Amniotic stem cell (primary cell): ENCODE measurements around the gene SMARCD3.

ENCODE experiments used
- DNase-seq: peaks from one replicate; lab custom pipeline; 2025; lab: John Stamatoyannopoulos, UW

Gene SMARCD3

DNA sequence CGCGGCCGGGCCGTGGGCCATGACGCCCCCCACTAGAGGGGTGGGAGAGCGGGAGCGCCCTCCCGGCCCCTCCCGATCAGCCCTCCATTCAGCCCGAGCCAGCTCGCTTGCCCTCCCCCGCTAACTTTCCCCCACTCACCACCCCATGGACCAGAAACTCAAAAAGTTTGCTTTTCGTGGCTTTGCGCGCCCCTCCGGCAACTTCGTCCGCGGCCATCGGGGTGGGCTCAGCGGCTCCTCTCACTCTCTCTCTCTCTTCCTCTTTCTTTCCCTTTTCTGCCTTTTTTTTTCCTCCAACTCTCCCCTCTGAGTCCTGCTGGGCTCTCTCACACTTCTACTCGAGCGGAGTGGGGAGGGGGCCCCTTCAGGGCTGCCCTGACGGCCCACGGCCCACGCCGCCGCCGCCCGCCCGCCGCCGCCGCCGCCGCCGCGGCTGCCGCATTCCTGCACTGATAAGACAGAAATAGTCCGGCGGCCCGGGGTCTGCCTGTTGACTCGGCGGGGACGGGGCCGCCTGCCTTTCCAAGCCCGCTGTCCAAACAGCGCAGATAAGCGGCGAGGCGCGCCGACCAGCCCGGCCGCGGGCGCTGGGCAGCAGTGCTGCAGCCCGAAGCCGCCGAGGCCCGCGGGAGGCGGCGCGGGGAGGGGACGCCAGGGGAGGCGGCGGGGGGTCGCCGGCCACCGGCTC is at the start of gene SMARCD3:
Gene SMARCD3, minus strand, starts transcription at position 349 of the 688 bp plus-strand sequence. Its CDS starts 132 bp downstream, at position 217.
- DNase-seq: no peak

DNA sequence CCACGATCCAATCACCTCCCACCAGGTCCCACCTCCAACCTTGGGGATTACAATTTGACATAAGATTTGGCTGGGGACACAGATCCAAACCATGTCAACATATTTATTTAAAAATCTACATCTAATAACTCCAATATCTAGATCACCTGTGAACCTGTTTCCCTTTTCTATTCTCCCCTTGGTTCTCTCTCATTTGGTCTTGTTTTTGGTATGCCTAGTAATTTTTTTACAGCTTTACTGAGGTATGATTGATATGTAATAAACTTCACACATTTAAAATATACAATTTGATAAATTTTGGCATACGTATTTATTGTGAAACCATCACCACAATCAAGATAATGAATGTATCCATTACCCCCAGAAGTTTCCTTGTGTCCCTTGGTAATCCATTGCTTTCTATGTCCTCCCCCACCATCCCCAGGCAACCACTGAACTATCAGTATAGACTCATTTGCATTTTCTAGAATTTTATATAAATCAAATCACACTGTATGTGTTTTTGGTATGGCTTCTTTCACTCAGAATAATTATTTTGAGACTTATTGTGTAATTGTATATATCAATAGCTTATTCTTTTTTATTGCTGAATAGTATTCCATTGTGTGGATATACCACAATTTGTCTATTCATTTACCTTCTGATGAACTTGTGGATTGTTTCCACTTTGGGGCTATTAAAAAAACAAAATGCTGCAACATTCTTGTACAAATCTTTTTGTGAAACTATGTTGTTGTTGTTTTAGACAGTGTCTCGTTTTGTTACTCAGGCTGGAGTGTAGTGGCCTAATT is 47.9 kb upstream of the SMARCD3 start:
- no peak for DNase-seq

DNA sequence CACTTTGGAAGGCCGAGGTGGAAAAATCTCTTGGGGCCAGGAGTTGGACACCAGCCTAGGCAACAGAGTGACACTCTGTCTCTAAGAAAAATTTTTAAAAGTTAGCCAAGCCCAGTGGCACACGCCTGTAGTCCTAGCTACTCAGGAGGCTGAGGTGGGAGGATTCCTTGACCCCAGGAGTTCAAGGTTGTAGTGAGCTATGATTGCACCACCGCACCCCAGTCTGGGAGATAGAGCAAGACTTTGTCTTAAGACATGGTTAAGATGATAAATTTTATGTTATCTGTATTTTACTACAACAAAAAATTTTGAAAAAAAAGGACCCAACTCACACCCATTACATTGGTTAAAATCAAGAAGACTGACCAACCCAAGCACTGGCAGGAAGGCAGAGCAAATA is 44.4 kb upstream of the SMARCD3 start:
- DNase-seq: no peak

- no peak for DNase-seq
Measured at GRCh38 chr7:151291206-151291605, 42.7 kb upstream of the SMARCD3 start.

GRCh38 chr7:151290355-151290760 is 41.9 kb upstream of the SMARCD3 start:
- no peak for DNase-seq

GRCh38 chr7:151289891-151290290 is 41.4 kb upstream of the SMARCD3 start:
- DNase-seq: no peak

DNA sequence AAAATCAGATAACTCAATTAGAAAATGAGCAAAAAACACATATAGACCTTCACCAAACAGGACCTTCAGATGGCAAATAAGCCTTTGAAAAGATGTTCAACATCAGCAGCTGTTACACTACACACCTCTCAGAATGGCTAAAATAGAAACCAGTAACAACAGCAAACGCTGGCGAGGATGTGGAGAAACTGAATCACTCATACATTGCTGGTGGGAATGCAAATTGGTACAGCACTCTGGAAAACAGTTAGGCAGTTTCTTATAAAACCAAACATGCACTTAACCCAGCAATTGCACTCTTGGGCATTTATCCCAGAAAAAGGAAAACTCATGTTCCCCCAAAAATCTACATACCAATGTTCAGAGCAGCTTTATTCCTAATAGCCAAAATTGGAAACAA is 37.7 kb upstream of the SMARCD3 start:
- no peak for DNase-seq

- DNase-seq: no peak
Measured at GRCh38 chr7:151283302-151283701, 34.8 kb upstream of the SMARCD3 start.

DNA sequence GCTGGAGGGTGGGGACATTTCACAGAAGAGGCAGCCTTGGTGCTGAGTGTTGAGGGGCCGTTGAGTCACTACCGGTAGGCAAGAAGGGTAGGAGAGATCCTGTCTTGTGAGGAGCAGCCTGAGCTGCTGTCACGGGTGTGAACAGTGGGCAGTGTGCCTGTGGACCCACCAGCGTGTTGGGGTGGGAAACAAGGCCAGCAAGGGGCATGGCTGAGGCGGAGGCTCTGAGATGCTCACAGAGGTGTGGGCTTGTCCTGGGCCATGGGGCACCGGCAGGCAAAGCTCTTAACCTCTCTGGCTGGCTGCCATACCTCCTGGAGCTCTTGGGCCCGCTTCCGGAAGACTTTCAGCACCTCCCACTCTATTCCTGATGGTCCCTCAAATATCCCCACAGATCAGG is 33.6 kb upstream of the SMARCD3 start:
- DNase-seq: no peak

- no peak for DNase-seq
Measured at GRCh38 chr7:151281686-151282085, 33.2 kb upstream of the SMARCD3 start.

GRCh38 chr7:151280388-151281019 is 32.0 kb upstream of the SMARCD3 start:
- DNase-seq: no peak

GRCh38 chr7:151279868-151280267 is 31.4 kb upstream of the SMARCD3 start:
- no peak for DNase-seq

DNA sequence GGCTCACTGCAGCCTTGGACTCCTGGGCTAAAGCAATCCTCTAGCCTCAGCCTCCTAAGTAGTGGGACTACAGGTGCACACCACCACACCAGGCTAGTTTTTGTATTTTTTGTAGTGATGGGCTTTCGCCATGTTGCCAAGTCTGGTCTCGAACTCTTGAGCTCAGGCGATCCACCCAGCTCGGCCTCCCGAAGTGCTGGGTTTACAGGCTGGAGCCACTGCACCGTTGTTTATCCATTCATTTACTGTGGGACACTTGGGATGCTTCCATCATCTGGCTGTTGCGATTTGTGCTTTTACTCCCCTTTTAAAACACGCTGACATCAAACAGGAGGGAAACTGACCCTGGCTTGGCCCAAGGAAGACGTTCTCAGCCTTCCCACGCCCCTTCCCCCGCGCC is 30.5 kb upstream of the SMARCD3 start:
- no peak for DNase-seq

GRCh38 chr7:151277631-151278030 is 29.1 kb upstream of the SMARCD3 start:
- DNase-seq: no peak

DNA sequence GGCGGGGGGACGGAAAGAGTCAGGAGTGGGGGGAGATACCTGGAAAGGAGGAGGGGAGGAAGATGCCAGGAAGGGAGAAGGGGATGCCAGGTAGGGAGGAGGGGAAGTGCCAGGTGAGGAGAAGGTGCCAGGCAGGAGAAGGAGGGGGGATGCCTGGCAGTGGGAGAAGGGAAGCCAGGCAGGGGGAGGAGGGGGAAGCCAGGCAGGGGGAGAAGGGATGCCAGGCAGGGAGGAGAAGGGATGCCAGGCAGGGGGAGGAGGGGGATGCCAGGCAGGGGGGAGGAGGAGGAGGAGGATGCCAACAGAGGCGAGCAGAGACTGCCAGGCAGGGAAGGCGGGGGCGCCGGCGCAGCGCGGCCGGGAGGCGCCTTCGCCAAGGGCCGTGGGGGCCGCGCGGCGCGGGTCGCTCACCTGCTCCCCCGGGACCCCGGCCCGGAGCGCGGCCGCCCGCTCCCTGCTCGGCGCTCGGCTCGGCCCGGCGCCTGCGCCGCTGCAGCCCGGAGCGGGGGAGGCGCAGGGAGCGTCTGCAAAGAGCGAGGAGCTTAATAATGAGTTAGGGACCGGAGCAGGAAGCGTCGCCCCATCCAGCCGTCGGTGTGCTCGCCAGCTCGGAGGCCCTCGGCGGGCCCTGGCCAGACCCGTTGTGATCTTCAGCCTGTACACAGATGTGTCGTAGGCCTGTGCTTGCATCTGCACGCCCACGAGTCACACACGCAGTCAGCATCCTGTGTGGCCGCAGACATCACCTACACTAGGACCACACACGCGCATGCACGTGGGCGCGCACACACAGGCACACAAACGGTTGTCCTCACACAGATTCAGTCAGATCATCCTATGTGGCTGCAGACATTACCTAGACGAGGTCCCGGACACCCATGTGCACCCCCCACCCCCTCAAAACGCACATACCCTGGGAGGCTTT is 28.4 kb upstream of the SMARCD3 start:
- no peak for DNase-seq

DNA sequence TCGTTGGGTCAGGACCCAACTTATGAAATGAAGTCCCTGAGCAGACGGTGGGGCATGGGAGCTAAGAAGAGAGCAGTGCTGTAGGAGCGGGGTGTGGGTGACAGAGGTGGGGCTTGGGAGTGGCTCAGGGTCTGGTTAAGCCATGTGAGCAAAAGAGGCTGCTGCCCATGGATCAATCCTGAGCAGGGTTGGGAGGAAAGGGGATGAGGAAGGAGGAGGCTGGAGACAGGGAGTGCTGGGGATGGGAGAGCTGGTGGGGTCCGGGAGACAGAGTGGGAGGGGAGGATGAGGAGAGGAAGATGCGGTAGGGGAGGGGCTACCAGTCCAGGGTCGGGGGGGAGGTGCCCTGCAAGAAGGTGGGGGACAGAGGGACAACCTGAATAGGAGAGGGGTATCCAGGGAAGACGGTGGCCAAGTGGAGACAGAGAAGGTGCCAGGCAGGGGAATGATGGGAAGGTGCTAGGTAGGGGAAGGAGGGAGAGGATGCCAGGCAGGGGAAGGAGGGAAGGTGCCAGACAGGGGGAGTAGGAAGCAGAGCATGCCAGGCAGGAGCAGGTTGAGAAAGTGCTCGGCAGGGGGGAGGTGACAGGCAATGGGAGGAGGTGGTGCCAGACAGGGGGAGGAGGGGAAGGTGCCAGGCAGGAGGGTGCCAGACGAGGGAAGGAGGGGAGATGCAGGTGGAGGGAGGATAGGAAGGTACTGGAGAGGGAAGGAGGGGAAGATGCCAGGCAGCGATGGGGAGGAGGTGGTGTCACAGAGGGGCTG is 27.5 kb upstream of the SMARCD3 start:
- DNase-seq: no peak

GRCh38 chr7:151274936-151275812 is 26.7 kb upstream of the SMARCD3 start:
- DNase-seq: no peak

DNA sequence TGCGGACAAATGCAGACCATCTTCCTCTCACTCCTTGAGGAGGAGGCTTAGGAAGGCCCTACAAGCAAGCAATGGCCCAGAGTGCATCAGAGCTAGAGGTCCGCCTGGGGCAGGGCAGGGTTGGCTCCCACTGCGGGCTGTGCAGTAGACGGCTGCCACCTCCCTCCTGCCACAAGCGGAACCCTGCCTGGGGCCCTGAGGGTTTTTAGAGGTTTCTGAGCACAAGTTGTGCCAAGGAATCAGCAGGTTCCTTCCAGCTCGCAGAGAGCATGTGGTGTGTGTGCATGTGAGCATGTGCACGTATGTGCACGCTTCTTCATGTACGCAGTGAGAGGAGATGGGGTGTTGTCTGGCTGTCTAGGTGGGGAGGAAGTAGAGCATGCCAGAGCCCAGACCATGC is 25.9 kb upstream of the SMARCD3 start:
- no peak for DNase-seq

DNA sequence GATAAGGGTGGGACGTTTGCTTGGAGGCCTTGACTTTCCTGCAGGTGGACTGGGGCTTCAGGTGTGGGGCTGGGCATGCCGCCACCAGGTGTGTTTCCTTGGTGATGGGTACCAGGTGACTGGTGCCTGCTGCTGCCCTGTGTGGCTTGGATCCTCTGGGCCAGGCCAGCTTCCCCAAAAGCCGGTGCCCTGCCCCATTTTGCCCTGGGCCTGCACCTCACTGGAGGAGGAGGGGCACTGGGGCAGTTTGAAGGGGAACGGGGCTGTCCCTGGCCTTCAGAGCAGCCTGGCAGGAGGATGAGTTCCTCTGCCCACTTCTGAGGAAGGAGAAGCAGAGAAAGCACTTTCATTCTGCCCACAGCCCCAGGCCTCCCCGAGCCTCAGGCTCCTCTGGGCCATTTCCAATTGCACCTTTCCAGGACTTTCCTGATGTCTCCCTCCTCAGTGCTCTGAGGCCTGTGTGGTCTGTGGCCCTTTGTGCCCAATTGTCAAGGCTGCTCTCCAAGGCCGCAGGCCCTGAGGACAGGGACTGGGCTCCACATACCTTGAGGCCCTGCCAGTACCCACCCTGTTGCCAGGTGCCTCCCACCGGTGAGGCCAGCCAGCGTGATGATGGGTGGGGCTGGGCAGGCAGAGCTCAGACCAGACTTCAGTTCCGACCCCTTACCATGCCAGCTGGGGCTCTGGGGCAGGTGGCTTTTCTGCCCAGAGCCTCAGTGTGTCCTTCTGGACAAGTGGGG is 25.3 kb upstream of the SMARCD3 start:
- DNase-seq: no peak

GRCh38 chr7:151272877-151273276 is 24.4 kb upstream of the SMARCD3 start:
- no peak for DNase-seq
